GM13976 (cell line): Measurements from ENCODE around the gene LEPROT.

Source experiments
- DNase-seq: peaks from one replicate; pipeline ENCODE4 v3.0.0; 2012; ENCODE audit warnings: low spot score
- in situ Hi-C: fragments of 300-500 bp; cut with MboI; formaldehyde crosslinking; loops from one replicate; pipeline ENCODE4 v1.12.0; 2022; ENCODE audit warnings: low sequenced_read_pairs, mixed read lengths, inconsistent platforms; ENCODE audit not compliant: unreplicated experiment
- TF ChIP-seq, protein P1 (sequence below): IDR thresholded peaks from 2 replicates; pipeline ENCODE4 v1.5.1; 2012; ENCODE audit warnings: borderline replicate concordance, mild to moderate bottlenecking; ENCODE audit not compliant: insufficient read depth; ENCODE audit errors: extremely low read depth, missing control alignments, control extremely low read depth

Gene LEPROT

DNA sequence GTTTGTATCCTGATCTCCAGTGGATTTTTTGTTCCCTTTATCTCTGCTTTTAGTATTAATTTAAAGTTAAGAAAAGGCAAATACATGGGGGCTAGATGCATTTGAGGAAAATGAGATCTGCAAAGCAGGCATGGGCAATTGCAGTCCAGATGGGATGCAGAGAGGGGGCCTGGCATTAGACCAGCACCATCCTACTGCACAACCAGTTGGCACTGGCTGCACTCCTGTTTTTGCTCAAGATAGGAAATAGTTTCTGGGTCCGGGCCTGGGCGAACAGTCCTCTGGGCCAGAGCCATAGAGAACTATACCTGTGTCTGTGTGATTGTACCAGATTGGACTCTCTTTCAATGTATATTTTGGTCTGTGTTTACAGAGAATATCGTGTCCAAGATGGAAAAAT, 34.0 kb upstream of the LEPROT start:
- no peak for DNase-seq
- TF ChIP-seq, protein P1, sequence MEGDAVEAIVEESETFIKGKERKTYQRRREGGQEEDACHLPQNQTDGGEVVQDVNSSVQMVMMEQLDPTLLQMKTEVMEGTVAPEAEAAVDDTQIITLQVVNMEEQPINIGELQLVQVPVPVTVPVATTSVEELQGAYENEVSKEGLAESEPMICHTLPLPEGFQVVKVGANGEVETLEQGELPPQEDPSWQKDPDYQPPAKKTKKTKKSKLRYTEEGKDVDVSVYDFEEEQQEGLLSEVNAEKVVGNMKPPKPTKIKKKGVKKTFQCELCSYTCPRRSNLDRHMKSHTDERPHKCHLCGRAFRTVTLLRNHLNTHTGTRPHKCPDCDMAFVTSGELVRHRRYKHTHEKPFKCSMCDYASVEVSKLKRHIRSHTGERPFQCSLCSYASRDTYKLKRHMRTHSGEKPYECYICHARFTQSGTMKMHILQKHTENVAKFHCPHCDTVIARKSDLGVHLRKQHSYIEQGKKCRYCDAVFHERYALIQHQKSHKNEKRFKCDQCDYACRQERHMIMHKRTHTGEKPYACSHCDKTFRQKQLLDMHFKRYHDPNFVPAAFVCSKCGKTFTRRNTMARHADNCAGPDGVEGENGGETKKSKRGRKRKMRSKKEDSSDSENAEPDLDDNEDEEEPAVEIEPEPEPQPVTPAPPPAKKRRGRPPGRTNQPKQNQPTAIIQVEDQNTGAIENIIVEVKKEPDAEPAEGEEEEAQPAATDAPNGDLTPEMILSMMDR = no peak
- in situ Hi-C loops = no loop called here

DNA sequence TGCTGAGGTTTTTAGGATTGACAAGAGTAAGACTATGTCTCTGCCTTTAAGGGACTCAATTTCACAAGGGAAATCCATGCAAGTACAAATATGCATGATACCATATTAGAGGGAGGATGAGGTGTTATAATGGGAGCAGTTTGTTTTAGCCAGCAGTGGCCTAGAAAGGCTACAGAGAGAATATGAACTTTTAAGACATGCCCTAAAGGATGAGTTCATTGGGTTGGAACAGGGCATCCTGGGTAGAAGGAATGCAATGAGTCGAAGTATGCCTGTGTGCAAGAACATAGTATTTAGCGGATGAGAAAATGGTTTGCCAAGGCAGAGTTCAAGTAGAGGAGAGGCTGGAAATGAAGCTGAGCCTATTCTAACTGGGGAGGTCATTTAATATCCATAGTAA, 32.6 kb upstream of the LEPROT start:
- in situ Hi-C loops = no loop called here
- DNase-seq = no peak
- TF ChIP-seq, protein P1 = no peak

DNA sequence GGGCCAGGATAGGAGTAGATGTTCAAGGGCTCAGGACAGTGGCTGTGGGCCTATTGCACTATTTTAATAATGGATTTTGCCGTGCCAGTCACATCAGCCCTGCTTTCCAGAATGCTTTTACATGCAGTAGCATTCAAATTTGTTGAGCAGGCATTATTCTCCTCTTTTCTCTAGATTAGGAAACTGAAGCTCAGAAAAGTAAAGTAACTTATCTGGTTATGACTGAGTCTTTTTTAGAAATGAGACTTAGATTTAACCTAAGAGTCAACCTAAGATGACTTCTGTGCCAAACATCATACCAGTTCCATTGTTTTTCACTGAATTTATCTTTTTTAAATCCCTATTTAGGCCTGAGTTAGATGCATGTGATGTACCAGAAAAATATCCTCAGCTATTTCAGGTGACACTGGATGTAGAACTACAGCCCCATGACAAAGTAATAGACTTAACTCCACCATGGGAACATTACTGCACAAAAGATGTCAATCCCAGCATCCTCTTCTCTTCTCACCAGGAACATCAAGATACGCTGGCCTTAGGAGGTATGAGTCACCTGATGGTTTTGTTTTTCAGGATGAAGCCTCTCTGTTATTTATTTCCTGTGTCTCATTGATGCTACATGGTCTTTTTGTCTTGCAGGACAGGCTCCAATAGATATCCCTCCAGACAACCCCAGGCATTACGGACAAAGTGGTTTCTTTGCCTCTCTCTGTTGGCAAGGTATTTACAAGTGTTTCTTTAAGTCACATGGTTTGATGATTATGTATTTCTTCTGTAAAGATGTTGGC, 31.4 kb upstream of the LEPROT start:
- TF ChIP-seq, protein P1 = no peak
- in situ Hi-C loops = no loop called here
- DNase-seq = no peak

DNA sequence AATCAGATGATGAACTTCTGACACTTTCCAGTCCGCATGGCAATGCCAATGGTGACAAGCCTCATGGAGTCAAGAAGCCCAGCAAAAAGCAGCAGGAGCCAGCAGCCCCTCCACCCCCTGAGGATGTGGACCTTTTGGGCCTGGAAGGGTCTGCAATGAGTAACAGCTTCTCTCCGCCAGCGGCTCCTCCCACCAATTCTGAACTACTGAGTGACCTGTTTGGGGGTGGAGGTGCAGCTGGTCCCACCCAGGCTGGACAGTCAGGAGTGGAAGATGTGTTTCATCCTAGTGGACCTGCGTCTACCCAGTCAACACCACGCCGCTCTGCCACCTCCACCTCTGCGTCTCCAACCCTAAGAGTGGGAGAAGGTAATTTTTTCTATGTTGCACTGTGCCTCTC, 28.0 kb upstream of the LEPROT start:
- TF ChIP-seq, protein P1 = no peak
- no peak for DNase-seq

DNA sequence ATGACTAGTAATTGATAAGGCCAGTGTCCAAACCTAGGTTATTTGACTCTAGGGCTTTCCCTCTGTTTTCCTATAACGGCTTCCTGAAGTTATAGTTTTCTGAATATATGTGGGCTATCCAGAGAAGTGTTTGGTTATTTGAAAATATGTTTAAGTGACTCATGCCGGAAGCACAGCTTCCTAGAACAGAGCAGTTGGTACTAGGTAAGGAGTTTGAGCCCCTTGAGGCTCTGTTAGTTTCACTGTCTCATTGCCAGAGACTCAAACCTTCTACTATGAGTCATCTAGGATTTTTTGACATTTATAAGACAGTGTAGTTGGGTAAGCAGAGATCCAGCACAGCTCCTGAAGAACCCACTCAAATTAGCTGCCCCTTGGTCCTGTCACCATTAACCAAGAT, 27.1 kb upstream of the LEPROT start:
- TF ChIP-seq, protein P1 = no peak
- peak; percentile 9 for DNase-seq
- in situ Hi-C loops = no loop called here

More for the DNA sequence above, 28.0 kb upstream of the LEPROT start:
- in situ Hi-C loops = no loop called here

DNA sequence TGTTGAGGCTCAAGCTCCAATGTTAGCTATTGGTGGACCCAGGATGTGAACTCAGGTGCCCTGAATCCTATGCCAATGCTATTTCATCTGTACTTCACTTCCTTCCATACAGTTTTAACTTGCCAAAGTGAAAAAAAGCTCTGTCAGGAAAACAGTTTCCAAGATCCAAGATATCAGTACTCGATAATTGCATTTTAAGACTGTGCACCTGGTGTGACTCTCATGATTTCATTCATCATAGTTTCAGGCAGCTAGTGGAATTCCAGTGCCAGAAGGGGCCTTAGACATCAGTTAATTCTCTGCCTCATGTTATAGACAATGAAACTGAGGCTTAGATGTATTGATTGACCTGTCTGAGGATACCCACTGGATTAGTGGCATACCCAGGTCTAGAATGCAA, 26.5 kb upstream of the LEPROT start:
- in situ Hi-C loops = no loop called here
- TF ChIP-seq, protein P1 = no peak
- DNase-seq = no peak
